Kidney capillary endothelial cell (primary cell): ENCODE results near the gene PCNT.
"Not testable (repeated sequence)": the region's sequence is repeated elsewhere in the genome, so short reads cannot be mapped to it uniquely, and the experiment has no call there.

Source experiments
- DNase-seq: peaks from one replicate; pipeline ENCODE4 v3.0.0-alpha.2; 2018; ENCODE audit warnings: low spot score

The PCNT gene

GRCh38 chr21:46427516-46427915 is 103.6 kb downstream of the PCNT start:
- no peak for DNase-seq

- DNase-seq: no peak
These were observed 104.3 kb downstream of the PCNT start for GRCh38 chr21:46428286-46428685.

- DNase-seq: no peak
These were observed 105.2 kb downstream of the PCNT start for GRCh38 chr21:46428987-46429710.

- DNase-seq: no peak
These were observed 106.1 kb downstream of the PCNT start for GRCh38 chr21:46429754-46430681.

- DNase-seq: no peak
These were observed 107.5 kb downstream of the PCNT start for GRCh38 chr21:46431448-46431847.

- DNase-seq: no peak
These were observed 108.0 kb downstream of the PCNT start for GRCh38 chr21:46431884-46432488.

GRCh38 chr21:46433116-46433515 is 109.2 kb downstream of the PCNT start:
- not testable (repeated sequence) for DNase-seq

GRCh38 chr21:46434322-46434958 is 110.5 kb downstream of the PCNT start:
- no peak for DNase-seq

- no peak for DNase-seq
These were observed 111.9 kb downstream of the PCNT start for GRCh38 chr21:46435786-46436227.

- DNase-seq: no peak
These were observed 112.7 kb downstream of the PCNT start for GRCh38 chr21:46436621-46437020.

- DNase-seq: no peak
These were observed 113.1 kb downstream of the PCNT start for GRCh38 chr21:46437096-46437498.

- no peak for DNase-seq
These were observed 113.6 kb downstream of the PCNT start for GRCh38 chr21:46437511-46437910.

- DNase-seq: no peak
These were observed 114.3 kb downstream of the PCNT start for GRCh38 chr21:46438241-46438640.

- DNase-seq: no peak
These were observed 116.0 kb downstream of the PCNT start for GRCh38 chr21:46439906-46440305.

- no peak for DNase-seq
These were observed 117.4 kb downstream of the PCNT start for GRCh38 chr21:46441331-46441730.

GRCh38 chr21:46441961-46442498 is 118.1 kb downstream of the PCNT start:
- no peak for DNase-seq

- DNase-seq: no peak
These were observed 119.0 kb downstream of the PCNT start for GRCh38 chr21:46442938-46443337.

- DNase-seq: no peak
These were observed 120.0 kb downstream of the PCNT start for GRCh38 chr21:46443910-46444309.

- no peak for DNase-seq
These were observed 124.2 kb downstream of the PCNT start for GRCh38 chr21:46448108-46448507.

GRCh38 chr21:46448855-46449254 is 124.9 kb downstream of the PCNT start:
- not testable (repeated sequence) for DNase-seq

- DNase-seq: no peak
These were observed 128.8 kb downstream of the PCNT start for GRCh38 chr21:46452710-46453109.

- DNase-seq: no peak
These were observed 130.2 kb downstream of the PCNT start for GRCh38 chr21:46454142-46454541.
